ENCODE results near the gene UBA3. TPM values are rescaled to one million over a fixed set of nuclear protein-coding genes. Genes with fewer than 3 reads are reported as not detected.

UBA3 gene
- total RNA-seq, 1 experiment from 2014 or later, result 76.4 TPM

GRCh38 chr3:69092030-69092516, 11.9 kb upstream of the UBA3 start:
- Histone ChIP-seq H3K36me3 (peaks cover 10% of the 10 kb centered on the region; the same call in 1 of the 2 replicates), H3K27ac (peak overlapping the region; percentile 34), H3K27me3 (replicated peaks) (no peaks in the 10 kb centered on the region), H3K4me1 (replicated peaks) (peaks cover 88% of the 10 kb centered on the region), H3K9me3 (replicated peaks) (no peaks in the 10 kb centered on the region), H3K4me3 (no peak overlapping the region)
- DNase-seq (ENCODE audit: low read depth in 1 of 2, low spot score in 2 of 2), result peak in 1 of 2 experiments; percentile 31

DNA sequence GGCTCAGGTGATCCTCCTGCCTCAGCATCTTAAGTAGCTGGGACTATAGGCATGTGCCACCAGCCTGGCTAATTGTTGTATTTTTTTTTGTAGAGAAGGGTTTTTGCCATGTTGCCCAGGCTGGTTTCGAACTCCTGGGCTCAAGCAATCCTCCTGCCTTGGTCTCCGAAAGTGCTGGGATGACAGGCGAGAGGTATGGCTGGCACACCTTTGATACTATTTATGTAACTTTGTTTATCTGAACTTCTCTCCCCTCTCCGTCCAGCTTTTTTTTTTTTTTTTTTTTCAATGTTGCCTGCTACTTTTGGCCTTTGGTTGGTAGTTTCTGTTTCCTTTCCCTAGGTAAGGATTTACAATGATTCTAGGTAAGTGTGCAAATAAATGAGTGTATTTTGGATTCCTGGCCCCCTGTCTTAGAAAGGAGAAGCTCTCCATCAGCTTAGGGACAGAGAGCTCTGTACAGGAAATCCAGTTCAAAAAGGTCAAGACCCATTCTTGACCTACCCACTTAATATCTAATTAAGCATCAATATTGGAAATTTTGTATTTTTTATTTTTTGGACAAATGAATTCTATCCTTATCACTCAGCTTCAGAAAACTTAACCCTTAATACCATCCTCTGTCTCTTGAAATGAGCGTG, 11.3 kb upstream of the UBA3 start:
- H3K27me3 ChIP-seq (replicated peaks), result no peaks in the 10 kb centered on the region
- H3K4me3 ChIP-seq, result no peak overlapping the region
- H3K4me1 ChIP-seq (replicated peaks), result peaks cover 94% of the 10 kb centered on the region
- no peaks in the 10 kb centered on the region for H3K9me3 ChIP-seq (replicated peaks)
- H3K36me3 ChIP-seq, result peaks cover 10% of the 10 kb centered on the region; the same call in 1 of the 2 replicates
- no peak for DNase-seq (ENCODE audit: low read depth in 1 of 2, low spot score in 2 of 2)
- peak overlapping the region; percentile 34; the same call in 1 of the 2 replicates for H3K27ac ChIP-seq

GRCh38 chr3:69090021-69090420, 9.9 kb upstream of the UBA3 start:
- peak in 1 of 2 experiments; percentile 61 for DNase-seq (ENCODE audit: low read depth in 1 of 2, low spot score in 2 of 2)
- Histone ChIP-seq H3K4me3 (no peak overlapping the region), H3K27me3 (replicated peaks) (no peaks in the 10 kb centered on the region), H3K9me3 (replicated peaks) (no peaks in the 10 kb centered on the region), H3K27ac (peak overlapping the region; percentile 0; the same call in 1 of the 2 replicates), H3K36me3 (peaks cover 11% of the 10 kb centered on the region; the same call in 1 of the 2 replicates), H3K4me1 (replicated peaks) (peaks cover 92% of the 10 kb centered on the region)

DNA sequence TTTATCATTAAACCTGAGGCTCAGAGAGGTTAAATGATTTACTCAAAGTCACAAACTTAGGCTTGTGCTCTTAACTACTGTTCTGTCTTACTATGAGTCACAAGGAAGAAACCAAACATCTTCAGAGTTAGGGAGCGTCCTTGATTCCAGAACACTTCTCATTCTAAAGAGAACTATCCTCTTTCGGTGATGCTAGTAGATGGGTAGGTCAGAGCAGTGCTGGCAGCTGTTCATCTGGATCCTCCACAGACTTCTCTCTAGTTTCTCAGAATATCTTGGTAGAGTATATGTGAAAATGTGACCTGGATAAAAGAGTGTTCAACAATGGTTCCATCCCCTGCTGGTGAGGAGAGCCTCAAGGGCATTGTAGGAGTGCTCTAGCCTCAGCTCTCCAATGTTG, 7.9 kb upstream of the UBA3 start:
- no peak overlapping the region; the same call in 1 of the 2 replicates for H3K27ac ChIP-seq
- no peak for DNase-seq (ENCODE audit: low read depth in 1 of 2, low spot score in 2 of 2)
- H3K27me3 ChIP-seq (replicated peaks), result no peaks in the 10 kb centered on the region
- no peak overlapping the region for H3K4me3 ChIP-seq
- H3K4me1 ChIP-seq (replicated peaks), result peaks cover 89% of the 10 kb centered on the region
- H3K9me3 ChIP-seq (replicated peaks), result no peaks in the 10 kb centered on the region
- peaks cover 10% of the 10 kb centered on the region; the same call in 1 of the 2 replicates for H3K36me3 ChIP-seq

DNA sequence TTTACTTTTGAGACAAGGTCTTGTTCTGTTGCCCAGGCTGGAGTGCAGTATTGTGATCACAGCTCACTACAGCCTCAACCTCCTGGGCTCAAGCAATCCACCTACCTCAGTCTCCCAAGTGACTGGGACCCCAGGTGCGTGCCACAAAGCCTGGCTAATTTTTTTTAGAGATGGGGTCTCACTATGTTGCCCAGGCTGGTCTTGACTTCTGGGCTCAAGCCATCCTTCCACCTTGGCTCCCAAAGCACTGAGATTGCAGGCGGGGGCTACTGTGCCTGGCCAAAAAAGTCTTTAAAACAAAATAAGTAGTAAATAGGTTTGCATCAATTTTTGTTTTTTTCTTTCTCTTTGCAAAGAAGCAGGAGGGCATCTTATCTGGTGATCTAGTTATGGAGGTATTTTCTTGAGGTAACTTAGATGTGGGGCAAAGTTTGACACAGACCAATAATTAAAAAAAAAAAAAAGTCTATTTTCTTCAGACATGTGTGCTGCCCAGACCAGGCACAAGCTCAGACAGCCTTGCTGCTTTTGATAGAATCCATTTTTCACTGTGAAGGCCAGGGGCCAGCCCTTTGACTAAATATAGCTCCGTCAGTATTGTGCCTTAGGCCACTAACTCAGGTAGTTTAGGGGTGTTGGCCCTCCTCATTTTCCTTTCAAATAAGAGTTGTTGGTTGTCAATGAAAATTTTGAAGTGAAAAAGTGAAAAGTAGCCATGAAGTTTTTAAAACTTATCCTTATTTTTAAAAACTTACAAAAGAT, 7.0 kb upstream of the UBA3 start:
- no peaks in the 10 kb centered on the region for H3K9me3 ChIP-seq (replicated peaks)
- no peaks in the 10 kb centered on the region for H3K27me3 ChIP-seq (replicated peaks)
- peaks cover 89% of the 10 kb centered on the region for H3K4me1 ChIP-seq (replicated peaks)
- H3K27ac ChIP-seq, result peak overlapping the region; percentile 3; the same call in 1 of the 2 replicates
- no peak overlapping the region for H3K4me3 ChIP-seq
- no peak for DNase-seq (ENCODE audit: low read depth in 1 of 2, low spot score in 2 of 2)
- H3K36me3 ChIP-seq, result peaks cover 10% of the 10 kb centered on the region; the same call in 1 of the 2 replicates

GRCh38 chr3:69085833-69086722, 5.9 kb upstream of the UBA3 start:
- DNase-seq (ENCODE audit: low read depth in 1 of 2, low spot score in 2 of 2), result peak; percentile 73 to 83
- Histone ChIP-seq H3K27me3 (replicated peaks) (no peaks in the 10 kb centered on the region), H3K9me3 (replicated peaks) (no peaks in the 10 kb centered on the region), H3K4me3 (peak overlapping the region; percentile 74), H3K4me1 (replicated peaks) (peaks cover 86% of the 10 kb centered on the region), H3K36me3 (peaks cover 10% of the 10 kb centered on the region; the same call in 1 of the 2 replicates), H3K27ac (peak overlapping the region; percentile 96)

DNA sequence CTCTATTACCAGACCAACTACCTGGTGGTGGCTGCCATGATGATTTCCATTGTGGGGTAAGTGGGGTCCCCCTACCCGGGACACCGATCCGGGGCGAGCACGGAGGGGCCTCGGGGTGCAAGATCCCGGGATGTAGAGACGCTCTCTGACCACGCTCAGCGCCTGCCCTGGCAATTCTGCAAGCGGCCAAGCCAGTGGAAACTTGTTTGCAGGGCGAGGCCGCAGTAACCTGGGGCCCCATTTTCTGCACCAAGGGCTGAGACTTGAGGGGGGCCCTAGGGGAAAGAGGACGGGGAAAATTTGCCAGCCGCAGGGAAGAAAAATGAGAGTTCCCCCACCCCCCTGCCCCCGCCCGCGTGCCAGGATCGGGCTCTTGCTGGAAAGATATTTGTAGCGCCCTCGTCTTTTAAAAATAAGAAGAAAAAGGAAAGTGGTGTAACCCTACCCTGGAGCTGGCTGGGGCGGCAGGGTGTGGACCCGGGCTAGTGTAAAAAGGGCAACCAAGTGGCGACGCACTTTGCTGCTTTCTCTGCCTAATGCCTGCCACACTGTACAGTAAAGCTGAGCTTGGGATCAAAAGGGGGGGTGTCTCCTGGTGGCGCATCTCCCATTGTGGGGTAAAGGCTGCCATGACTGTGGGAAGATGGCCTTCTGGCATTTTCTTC, 5.1 kb upstream of the UBA3 start:
- Histone ChIP-seq H3K27me3 (replicated peaks) (no peaks in the 10 kb centered on the region), H3K9me3 (replicated peaks) (no peaks in the 10 kb centered on the region), H3K27ac (peak overlapping the region; percentile 96), H3K4me3 (peak overlapping the region; percentile 74), H3K36me3 (peaks cover 10% of the 10 kb centered on the region; the same call in 1 of the 2 replicates), H3K4me1 (replicated peaks) (peaks cover 83% of the 10 kb centered on the region)
- DNase-seq (ENCODE audit: low read depth in 1 of 2, low spot score in 2 of 2), result peak; percentile 30 to 38

DNA sequence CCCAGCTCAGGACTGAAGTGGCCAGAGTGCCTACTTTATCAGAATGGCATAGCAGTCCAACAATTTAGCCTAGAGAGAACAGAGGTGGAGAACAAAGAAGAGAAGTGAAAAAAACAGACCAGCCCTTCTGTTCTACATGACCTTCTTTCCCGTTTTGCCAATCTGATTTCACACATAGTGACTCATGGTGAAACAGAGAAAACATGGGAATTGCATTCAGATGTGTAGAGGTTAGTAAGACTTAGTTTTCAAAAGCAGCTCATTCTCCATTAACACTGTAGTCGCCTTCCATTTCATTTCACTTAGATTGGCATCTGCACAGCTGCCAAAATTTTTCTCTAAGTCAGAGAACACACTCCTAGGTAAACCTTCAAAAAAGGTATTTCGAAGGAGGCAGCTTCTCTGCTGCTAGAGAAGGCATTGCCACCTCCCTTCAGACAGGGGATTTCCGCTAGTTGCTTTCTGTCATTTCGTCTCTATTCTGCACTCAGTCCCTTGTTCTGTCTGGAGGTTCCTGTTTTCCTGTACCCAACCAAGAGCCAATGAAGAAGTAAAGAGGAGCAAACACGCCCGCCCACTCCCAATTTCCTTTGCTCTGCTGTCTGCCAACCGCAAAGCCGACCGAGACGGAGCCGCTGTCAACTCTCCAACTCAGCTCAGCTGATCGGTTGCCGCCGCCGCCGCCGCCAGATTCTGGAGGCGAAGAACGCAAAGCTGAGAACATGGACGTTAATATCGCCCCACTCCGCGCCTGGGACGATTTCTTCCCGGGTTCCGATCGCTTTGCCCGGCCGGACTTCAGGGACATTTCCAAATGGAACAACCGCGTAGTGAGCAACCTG, 4.4 kb upstream of the UBA3 start, which contains the start of gene ARL6IP5:
Gene ARL6IP5 (plus strand): TSS at position 612 of the 842 bp plus-strand sequence. CDS start 111 bp downstream, at position 723.
- H3K36me3 ChIP-seq, result peaks cover 14% of the 10 kb centered on the region
- peaks cover 79% of the 10 kb centered on the region for H3K4me1 ChIP-seq (replicated peaks)
- DNase-seq (ENCODE audit: low read depth in 1 of 2, low spot score in 2 of 2), result peak; percentile 82 to 89
- peak within 1 kb of the TSS; percentile 96 for H3K27ac ChIP-seq
- H3K27me3 ChIP-seq (replicated peaks), result no peaks in the 10 kb centered on the region
- no peaks in the 10 kb centered on the region for H3K9me3 ChIP-seq (replicated peaks)
- H3K4me3 ChIP-seq, result peak within 1 kb of the TSS; percentile 74

DNA sequence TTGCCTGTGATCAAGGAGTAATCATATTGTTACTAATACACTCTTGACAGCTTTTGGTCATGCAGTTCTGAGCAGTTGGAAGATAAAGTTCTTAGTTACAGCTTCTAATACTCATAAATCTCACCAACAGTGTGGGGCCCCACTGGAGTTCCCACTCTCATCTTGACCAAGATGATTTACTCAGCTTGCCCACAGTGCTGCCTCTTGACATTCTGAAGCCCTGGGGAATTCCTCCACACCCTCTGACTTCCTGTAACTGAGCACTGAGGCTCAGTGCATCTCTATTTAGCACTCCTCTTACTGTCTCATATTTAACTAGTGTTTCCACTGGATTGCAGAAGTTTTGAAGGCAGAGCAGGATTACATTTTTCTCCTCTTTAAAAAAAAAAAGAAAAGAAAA, 2.6 kb upstream of the UBA3 start:
- Histone ChIP-seq H3K36me3 (peaks cover 16% of the 10 kb centered on the region), H3K9me3 (replicated peaks) (no peaks in the 10 kb centered on the region), H3K4me3 (no peak overlapping the region), H3K4me1 (replicated peaks) (peaks cover 69% of the 10 kb centered on the region), H3K27ac (peak overlapping the region; percentile 96), H3K27me3 (replicated peaks) (no peaks in the 10 kb centered on the region)
- DNase-seq (ENCODE audit: low read depth in 1 of 2, low spot score in 2 of 2), result peak; percentile 62 to 66

GRCh38 chr3:69082361-69082760, 2.2 kb upstream of the UBA3 start:
- Histone ChIP-seq H3K4me3 (no peak overlapping the region), H3K27ac (peak overlapping the region; percentile 96), H3K36me3 (peaks cover 17% of the 10 kb centered on the region), H3K4me1 (replicated peaks) (peaks cover 64% of the 10 kb centered on the region), H3K27me3 (replicated peaks) (no peaks in the 10 kb centered on the region), H3K9me3 (replicated peaks) (no peaks in the 10 kb centered on the region)
- peak in 1 of 2 experiments; percentile 22 for DNase-seq (ENCODE audit: low read depth in 1 of 2, low spot score in 2 of 2)

- Histone ChIP-seq H3K4me3 (no peak overlapping the region), H3K27me3 (replicated peaks) (no peaks in the 10 kb centered on the region), H3K9me3 (replicated peaks) (no peaks in the 10 kb centered on the region), H3K27ac (peak overlapping the region; percentile 96), H3K36me3 (peaks cover 17% of the 10 kb centered on the region), H3K4me1 (replicated peaks) (peaks cover 58% of the 10 kb centered on the region)
- DNase-seq (ENCODE audit: low read depth in 1 of 2, low spot score in 2 of 2), result peak; percentile 31 to 47
Measured at GRCh38 chr3:69081583-69082262, 1.6 kb upstream of the UBA3 start.
